NCI-H2196 (cell line): ENCODE measurements around the gene PLCB3.

Experiments used
- DNase-seq: peaks from one replicate; lab custom pipeline; 2025; ENCODE audit not compliant: unreplicated experiment; lab: John Stamatoyannopoulos, UW

PLCB3 gene

GRCh38 chr11:64265176-64266160 lies 14.1 kb downstream of the PLCB3 start:
- no peak for DNase-seq

- no peak for DNase-seq
These were observed 15.0 kb downstream of the PLCB3 start for GRCh38 chr11:64266339-64266738.

- no peak for DNase-seq
These were observed 16.0 kb downstream of the PLCB3 start for GRCh38 chr11:64267207-64267945.

- peak; percentile 53 for DNase-seq
These were observed 16.9 kb downstream of the PLCB3 start for GRCh38 chr11:64268025-64268892.

- DNase-seq: peak; percentile 48
These were observed 17.7 kb downstream of the PLCB3 start for GRCh38 chr11:64268893-64269539.

- DNase-seq: peak; percentile 99
These were observed 18.4 kb downstream of the PLCB3 start for GRCh38 chr11:64269540-64270220.

GRCh38 chr11:64275031-64275800 lies 23.9 kb downstream of the PLCB3 start:
- no peak for DNase-seq

- DNase-seq: no peak
These were observed 24.5 kb downstream of the PLCB3 start for GRCh38 chr11:64275841-64276240.

GRCh38 chr11:64276653-64277431 lies 25.5 kb downstream of the PLCB3 start:
- no peak for DNase-seq

- DNase-seq: no peak
These were observed 27.4 kb downstream of the PLCB3 start for GRCh38 chr11:64278576-64279190.

- no peak for DNase-seq
These were observed 30.8 kb downstream of the PLCB3 start for GRCh38 chr11:64281957-64282770.

GRCh38 chr11:64283092-64283491 lies 31.8 kb downstream of the PLCB3 start:
- no peak for DNase-seq

- peak; percentile 91 for DNase-seq
These were observed 33.0 kb downstream of the PLCB3 start, which contains the start of gene BAD for GRCh38 chr11:64284048-64284961. TSS of gene BAD (minus strand) at chr11:64284665. CDS start at chr11:64284368, 297 bp downstream.

- DNase-seq: peak; percentile 89
These were observed 33.9 kb downstream of the PLCB3 start, which contains the start of gene GPR137 for GRCh38 chr11:64284962-64285884. TSS of gene GPR137 (plus strand) at chr11:64285848. CDS start at chr11:64286525, 677 bp downstream.
